Activated naive CD4-positive, alpha-beta T cell treated with anti-CD3 and anti-CD28 coated beads for 36 hours (primary cell): ENCODE results near the gene BAIAP3. TPM values are rescaled to one million over a fixed set of nuclear protein-coding genes. Genes with fewer than 3 reads are reported as not detected.
A peak's percentile ranks its signal among the peaks of the same experiment; 100 is the strongest.

ENCODE experiments used
- CTCF ChIA-PET: fragments of 350-600 bp; sonication (Branson Sonifier 250); formaldehyde crosslinking; loops from one replicate; lab custom pipeline; 2021; ENCODE audit warnings: antibody characterized with exemption; lab: Charles Lee
- DNase-seq: peaks from one replicate; pipeline ENCODE4 v3.0.0-alpha.2; 2020
- H3K27ac Mint-ChIP-seq: one replicate; pipeline ENCODE4 v1.8.0; 2021; ENCODE audit warnings: mild to moderate bottlenecking, mixed read lengths
- H3K27me3 Mint-ChIP-seq: one replicate; pipeline ENCODE4 v1.8.0; 2021; ENCODE audit warnings: low read depth, mixed read lengths
- H3K36me3 Mint-ChIP-seq: one replicate; pipeline ENCODE4 v1.8.0; 2021; ENCODE audit warnings: low read depth, mixed read lengths
- H3K4me1 Mint-ChIP-seq: one replicate; pipeline ENCODE4 v1.8.0; 2021; ENCODE audit warnings: low read depth, mixed read lengths
- H3K4me3 Mint-ChIP-seq: one replicate; pipeline ENCODE4 v1.8.0; 2021; ENCODE audit warnings: mild to moderate bottlenecking, moderate library complexity, mixed read lengths
- H3K9me3 Mint-ChIP-seq: one replicate; pipeline ENCODE4 v1.8.0; 2021; ENCODE audit warnings: mixed read lengths
- intact Hi-C: fragments of 100-400 bp; cut with micrococcal nuclease; formaldehyde crosslinking; loops from one replicate; pipeline ENCODE4 v1.15.1; 2023
- total RNA-seq, 2 experiments: library from RNA; stranded (reverse); gene quantifications; one replicate each; pipeline ENCODE4 v1.2.3, GENCODE V29; 2021

Gene BAIAP3
- total RNA-seq, 2 experiments from 2014 or later, result 0.10 to 0.37 TPM

- peaks cover 17% of the 10 kb centered on the region for H3K4me1 Mint-ChIP-seq
- no peak for DNase-seq
- H3K27me3 Mint-ChIP-seq, result no peaks in the 10 kb centered on the region
- intact Hi-C loops, result no loop called here
- CTCF ChIA-PET, result no interaction called here
- no peaks in the 10 kb centered on the region for H3K36me3 Mint-ChIP-seq
- H3K27ac Mint-ChIP-seq, result no peak overlapping the region
- no peaks in the 10 kb centered on the region for H3K9me3 Mint-ChIP-seq
- no peak overlapping the region for H3K4me3 Mint-ChIP-seq
Observed at GRCh38 chr16:1340730-1341494, 7.5 kb downstream of the BAIAP3 start.

GRCh38 chr16:1341495-1342420, 8.3 kb downstream of the BAIAP3 start:
- no peak overlapping the region for H3K27ac Mint-ChIP-seq

GRCh38 chr16:1342526-1343427, 9.3 kb downstream of the BAIAP3 start:
- intact Hi-C loops, result no loop called here
- H3K27ac Mint-ChIP-seq, result no peak overlapping the region
- H3K4me1 Mint-ChIP-seq, result peaks cover 17% of the 10 kb centered on the region

More at GRCh38 chr16:1341495-1342420, 8.3 kb downstream of the BAIAP3 start:
- intact Hi-C loops, result no loop called here
- CTCF ChIA-PET, result interaction anchor here (0.7 to 1.9 kb wide), 2 partner anchors 10 to 22 kb away, joined by 3 to 7 read pairs; no protein-coding TSS in a partner anchor
- Mint-ChIP-seq H3K9me3 (no peaks in the 10 kb centered on the region), H3K27me3 (no peaks in the 10 kb centered on the region), H3K4me1 (peaks cover 17% of the 10 kb centered on the region), H3K4me3 (no peak overlapping the region), H3K36me3 (no peaks in the 10 kb centered on the region)
- no peak for DNase-seq

GRCh38 chr16:1343428-1344242, 10.2 kb downstream of the BAIAP3 start:
- no peaks in the 10 kb centered on the region for H3K27me3 Mint-ChIP-seq
- peak overlapping the region; percentile 46 for H3K4me3 Mint-ChIP-seq
- CTCF ChIA-PET, result interaction anchor here (0.6 to 1.9 kb wide), 3 partner anchors 12 to 796 kb away, joined by 3 to 7 read pairs (median 4); no protein-coding TSS in a partner anchor
- H3K27ac Mint-ChIP-seq, result no peak overlapping the region
- intact Hi-C loops, result no loop called here
- peaks cover 17% of the 10 kb centered on the region for H3K4me1 Mint-ChIP-seq
- no peak for DNase-seq
- no peaks in the 10 kb centered on the region for H3K9me3 Mint-ChIP-seq
- H3K36me3 Mint-ChIP-seq, result no peaks in the 10 kb centered on the region

More at GRCh38 chr16:1342526-1343427, 9.3 kb downstream of the BAIAP3 start:
- peak overlapping the region; percentile 46 for H3K4me3 Mint-ChIP-seq
- H3K27me3 Mint-ChIP-seq, result no peaks in the 10 kb centered on the region
- peak; percentile 91 for DNase-seq
- no peaks in the 10 kb centered on the region for H3K36me3 Mint-ChIP-seq
- no peaks in the 10 kb centered on the region for H3K9me3 Mint-ChIP-seq
- CTCF ChIA-PET, result interaction anchor here (1.0 to 1.9 kb wide), 2 partner anchors 11 to 38 kb away, joined by 3 to 7 read pairs; no protein-coding TSS in a partner anchor

GRCh38 chr16:1344499-1344898, 11.1 kb downstream of the BAIAP3 start:
- no peak for DNase-seq
- Mint-ChIP-seq H3K36me3 (peaks cover 2% of the 10 kb centered on the region), H3K9me3 (no peaks in the 10 kb centered on the region), H3K27me3 (no peaks in the 10 kb centered on the region), H3K4me3 (no peak overlapping the region), H3K27ac (no peak overlapping the region), H3K4me1 (peaks cover 17% of the 10 kb centered on the region)
- CTCF ChIA-PET, result interaction anchor here (0.6 kb wide), 1 partner anchor 795 kb away, joined by 4 read pairs; no protein-coding TSS in a partner anchor
- intact Hi-C loops, result no loop called here

- Mint-ChIP-seq H3K9me3 (no peaks in the 10 kb centered on the region), H3K4me1 (peaks cover 19% of the 10 kb centered on the region), H3K27ac (no peak overlapping the region), H3K36me3 (peaks cover 2% of the 10 kb centered on the region), H3K27me3 (no peaks in the 10 kb centered on the region), H3K4me3 (no peak overlapping the region)
- intact Hi-C loops, result no loop called here
- CTCF ChIA-PET, result no interaction called here
- DNase-seq, result no peak
Observed at GRCh38 chr16:1345087-1345486, 11.6 kb downstream of the BAIAP3 start.

- peaks cover 2% of the 10 kb centered on the region for H3K36me3 Mint-ChIP-seq
- peaks cover 26% of the 10 kb centered on the region for H3K4me1 Mint-ChIP-seq
- H3K27ac Mint-ChIP-seq, result no peak overlapping the region
- H3K9me3 Mint-ChIP-seq, result no peaks in the 10 kb centered on the region
- no peak overlapping the region for H3K4me3 Mint-ChIP-seq
- no peaks in the 10 kb centered on the region for H3K27me3 Mint-ChIP-seq
- intact Hi-C loops, result no loop called here
- CTCF ChIA-PET, result no interaction called here
- no peak for DNase-seq
Observed at GRCh38 chr16:1345651-1346421, 12.4 kb downstream of the BAIAP3 start.

- Mint-ChIP-seq H3K4me1 (peaks cover 26% of the 10 kb centered on the region), H3K27me3 (no peaks in the 10 kb centered on the region), H3K4me3 (no peak overlapping the region), H3K36me3 (peaks cover 2% of the 10 kb centered on the region), H3K9me3 (no peaks in the 10 kb centered on the region), H3K27ac (no peak overlapping the region)
- DNase-seq, result no peak
- intact Hi-C loops, result no loop called here
- CTCF ChIA-PET, result no interaction called here
Observed at GRCh38 chr16:1346422-1347285, 13.2 kb downstream of the BAIAP3 start.

- CTCF ChIA-PET, result no interaction called here
- Mint-ChIP-seq H3K4me3 (no peak overlapping the region), H3K9me3 (no peaks in the 10 kb centered on the region), H3K27me3 (no peaks in the 10 kb centered on the region), H3K4me1 (peaks cover 22% of the 10 kb centered on the region), H3K36me3 (peaks cover 2% of the 10 kb centered on the region), H3K27ac (no peak overlapping the region)
- intact Hi-C loops, result no loop called here
- DNase-seq, result no peak
Observed at GRCh38 chr16:1347286-1347855, 13.9 kb downstream of the BAIAP3 start.

- Mint-ChIP-seq H3K4me1 (peaks cover 21% of the 10 kb centered on the region), H3K4me3 (no peak overlapping the region), H3K9me3 (no peaks in the 10 kb centered on the region), H3K27ac (no peak overlapping the region), H3K36me3 (peaks cover 2% of the 10 kb centered on the region), H3K27me3 (no peaks in the 10 kb centered on the region)
- CTCF ChIA-PET, result no interaction called here
- no peak for DNase-seq
- intact Hi-C loops, result no loop called here
Observed at GRCh38 chr16:1347962-1348361, 14.5 kb downstream of the BAIAP3 start.
